Right cardiac atrium (tissue), 5 donors: ENCODE measurements around the gene ANO1. TPM values are rescaled to one million over a fixed set of nuclear protein-coding genes. Genes with fewer than 3 reads are reported as not detected.

Experiments used
- ATAC-seq, 2 donors: fragments of 200-7000 bp; cut with Tn5 transposase; one replicate each; pipeline versions ENCODE4 v1.8.0 to v1.9.1; 2020; ENCODE audit warnings: moderate library complexity in 2 of 2, mild to moderate bottlenecking in 1 of 2
- DNase-seq, 3 donors: peaks; one replicate each; pipeline ENCODE4 v3.0.0-alpha.2; 2020
- H3K27ac ChIP-seq: one replicate; pipeline ENCODE4 v1.5.1; 2013; ENCODE audit warnings: mild to moderate bottlenecking, low read length, control low read depth, moderate library complexity
- H3K27me3 ChIP-seq: one replicate; pipeline ENCODE4 v1.6.1; 2013; ENCODE audit not compliant: control insufficient read depth, insufficient read depth
- H3K4me1 ChIP-seq: one replicate; pipeline ENCODE4 v1.6.1; 2013; ENCODE audit warnings: low read length; ENCODE audit not compliant: control insufficient read depth, insufficient read depth
- H3K4me3 ChIP-seq: one replicate; pipeline ENCODE4 v1.5.1; 2013; ENCODE audit warnings: low read length, control low read depth
- H3K9me3 ChIP-seq: one replicate; pipeline ENCODE4 v1.6.1; 2013; ENCODE audit warnings: low read length; ENCODE audit not compliant: control insufficient read depth
- WGBS: extraction: QIAGEN DNeasy Blood & Tissue Kit; methylation state at CpG from one replicate; pipeline ENCODE4 v1.1.7; 2013; 5-methylcytosine and 5-hydroxymethylcytosine counted together
- intact Hi-C, 4 donors: fragments of 100-400 bp; cut with DNase I; formaldehyde crosslinking; loops; one replicate each; pipeline versions ENCODE4 v1.11.0 to v1.14.0; 2022 to 2023
- polyA plus RNA-seq: library from polyadenylated mRNA; stranded (reverse); fragments of 200-250 nt; gene quantifications from one replicate; pipeline ENCODE4 v1.2.3, GENCODE V29; 2013
- total RNA-seq, 4 donors: library from RNA; stranded (reverse); fragmentation: NEBNext Ultra II Directional; extraction: Animal tissue kit (Norgen Biotek cat#: 25700); gene quantifications; one replicate each; pipeline ENCODE4 v1.2.1, GENCODE V29; 2021
- donor health status: healthy with polysubstance abuse.
- donor health status: DM: no; HTN: yes; CAD: no.
- donor health status: DM: no; HTN: no; CAD: no.
- donor health status: DM: no; HTN: yes; CAD: no; lungs with severe emphysema.
- donor health status: DM: yes; HTN: yes; CAD: no.

Gene ANO1
- total and polyA plus RNA-seq, 5 donors: 6.8 to 18.2 (median 8.8) TPM

GRCh38 chr11:70118642-70119041 lies 40.5 kb downstream of the ANO1 start:
- H3K27me3 ChIP-seq: no peaks in the 10 kb centered on the region
- intact Hi-C loops: no loop called here
- no peak for ATAC-seq
- DNase-seq: no peak
- no peaks in the 10 kb centered on the region for H3K9me3 ChIP-seq
- H3K4me3 ChIP-seq: no peak overlapping the region
- WGBS: 96% methylated on average over 1 of the region's 1 CpG
- no peaks in the 10 kb centered on the region for H3K4me1 ChIP-seq
- H3K27ac ChIP-seq: no peak overlapping the region

- DNase-seq: no peak
- Histone ChIP-seq H3K4me3 (no peak overlapping the region), H3K4me1 (no peaks in the 10 kb centered on the region), H3K27ac (no peak overlapping the region), H3K27me3 (no peaks in the 10 kb centered on the region), H3K9me3 (no peaks in the 10 kb centered on the region)
- intact Hi-C loops: no loop called here
- ATAC-seq: no peak
- over 99% methylated on average over 2 of the region's 2 CpGs for WGBS
Measured at GRCh38 chr11:70119502-70119901, 41.4 kb downstream of the ANO1 start.

- Histone ChIP-seq H3K4me1 (no peaks in the 10 kb centered on the region), H3K9me3 (no peaks in the 10 kb centered on the region), H3K4me3 (no peak overlapping the region), H3K27me3 (no peaks in the 10 kb centered on the region), H3K27ac (no peak overlapping the region)
- 70% methylated on average over 11 of the region's 11 CpGs for WGBS
- DNase-seq (peak in 2 of 3 donors; percentile 32 to 33), ATAC-seq (no peak)
- intact Hi-C loops: no loop called here
Measured at GRCh38 chr11:70120674-70121073, 42.6 kb downstream of the ANO1 start.

- intact Hi-C loops: no loop called here
- DNase-seq: no peak
- no peaks in the 10 kb centered on the region for H3K9me3 ChIP-seq
- H3K27me3 ChIP-seq: no peaks in the 10 kb centered on the region
- no peak for ATAC-seq
- H3K4me3 ChIP-seq: no peak overlapping the region
- 74% methylated on average over 14 of the region's 14 CpGs for WGBS
- H3K27ac ChIP-seq: no peak overlapping the region
- H3K4me1 ChIP-seq: no peaks in the 10 kb centered on the region
Measured at GRCh38 chr11:70122490-70123198, 44.5 kb downstream of the ANO1 start.

DNA sequence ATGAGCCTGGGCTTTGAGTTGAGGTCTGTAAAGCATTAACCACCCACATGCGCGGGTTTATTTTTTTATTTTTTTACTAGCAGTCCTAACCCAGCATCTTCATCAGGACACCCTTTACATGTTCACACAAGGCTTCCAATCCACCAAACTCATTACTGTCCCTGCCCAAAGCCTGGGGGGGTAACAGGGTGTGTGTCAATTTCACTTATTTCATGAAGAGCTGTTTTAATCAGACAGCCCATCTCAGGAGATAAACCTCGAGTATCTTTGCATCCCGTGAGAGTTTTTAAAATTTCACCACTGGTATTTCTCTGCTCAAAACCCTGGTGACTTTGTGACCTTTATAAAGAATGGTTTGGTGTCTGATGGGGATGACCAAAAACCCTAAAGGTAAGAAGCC lies 45.6 kb downstream of the ANO1 start:
- Histone ChIP-seq H3K4me1 (peaks cover under 1% of the 10 kb centered on the region), H3K9me3 (no peaks in the 10 kb centered on the region), H3K27me3 (no peaks in the 10 kb centered on the region), H3K4me3 (no peak overlapping the region), H3K27ac (no peak overlapping the region)
- ATAC-seq (no peak), DNase-seq (no peak)
- intact Hi-C loops: no loop called here
- 78% methylated on average over 4 of the region's 4 CpGs for WGBS

- Histone ChIP-seq H3K27ac (no peak overlapping the region), H3K27me3 (no peaks in the 10 kb centered on the region), H3K9me3 (no peaks in the 10 kb centered on the region), H3K4me1 (peaks cover 2% of the 10 kb centered on the region), H3K4me3 (no peak overlapping the region)
- peak in 2 of 3 donors; percentile 25 to 46 for DNase-seq
- intact Hi-C loops: no loop called here
- ATAC-seq: no peak
- 77% methylated on average over 21 of the region's 21 CpGs for WGBS
Measured at GRCh38 chr11:70124321-70125000, 46.3 kb downstream of the ANO1 start.

DNA sequence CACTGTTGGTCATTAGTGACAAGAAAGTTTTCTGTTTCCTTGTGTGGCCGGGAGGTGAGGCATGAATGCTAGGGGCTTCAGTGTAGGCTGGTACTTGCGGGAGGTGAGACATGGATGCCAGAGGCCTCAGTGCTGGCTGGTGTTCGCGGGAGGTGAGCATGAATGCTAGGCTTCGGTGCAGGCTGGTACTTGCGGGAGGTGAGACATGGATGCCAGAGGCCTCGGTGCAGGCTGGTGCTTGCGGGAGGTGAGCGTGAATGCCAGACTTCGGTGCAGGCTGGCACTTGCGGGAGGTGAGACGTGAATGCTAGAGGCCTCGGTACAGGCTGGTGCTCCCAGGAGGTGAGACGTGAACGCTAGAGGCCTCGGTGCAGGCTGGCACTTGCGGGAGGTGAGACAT lies 48.4 kb downstream of the ANO1 start:
- no peak overlapping the region for H3K27ac ChIP-seq
- DNase-seq (peak in 2 of 3 donors; percentile 13 to 14), ATAC-seq (no peak)
- intact Hi-C loops: no loop called here
- peaks cover 2% of the 10 kb centered on the region for H3K4me1 ChIP-seq
- WGBS: 91% methylated on average over 17 of the region's 17 CpGs
- H3K27me3 ChIP-seq: no peaks in the 10 kb centered on the region
- H3K9me3 ChIP-seq: no peaks in the 10 kb centered on the region
- H3K4me3 ChIP-seq: no peak overlapping the region

DNA sequence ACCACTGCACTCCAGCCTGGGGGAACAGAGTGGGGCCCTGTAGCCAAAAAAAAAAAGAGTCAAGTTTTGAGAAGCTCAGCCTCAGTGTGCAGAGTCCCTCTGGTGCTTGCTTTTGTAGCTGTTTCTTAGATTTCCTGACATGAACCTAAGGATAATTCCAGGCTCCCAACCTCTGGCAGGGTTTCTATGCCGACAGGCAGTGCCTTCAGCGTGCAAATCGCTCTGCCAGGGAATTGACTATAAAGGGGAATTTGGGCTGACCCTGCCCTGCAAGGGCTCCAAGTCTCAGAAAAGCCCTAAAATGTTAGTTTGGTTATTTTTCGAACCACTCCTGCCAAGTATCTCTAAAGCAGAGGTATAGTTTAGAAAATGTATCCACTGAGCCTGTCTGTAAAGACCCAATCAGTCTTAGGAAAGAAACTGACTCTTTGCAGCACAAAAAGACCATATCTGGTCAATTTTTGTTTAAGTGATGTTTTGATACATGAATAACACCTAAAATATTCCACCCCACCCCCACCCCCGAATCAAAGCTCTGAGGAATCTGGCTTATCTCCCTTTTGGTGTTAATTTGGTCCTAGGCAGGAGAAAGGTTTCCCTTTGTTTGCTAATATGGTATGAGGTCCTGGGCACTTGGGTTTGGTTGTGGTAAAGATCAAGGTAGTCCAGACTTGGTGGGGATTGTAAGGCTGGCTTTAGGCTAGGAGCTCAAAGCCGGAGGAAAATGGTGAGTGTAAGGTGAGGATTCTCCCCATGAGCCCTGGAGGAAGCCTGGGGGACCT lies 49.7 kb downstream of the ANO1 start:
- Histone ChIP-seq H3K27ac (no peak overlapping the region), H3K4me1 (peaks cover 2% of the 10 kb centered on the region), H3K4me3 (no peak overlapping the region), H3K9me3 (no peaks in the 10 kb centered on the region), H3K27me3 (no peaks in the 10 kb centered on the region)
- 71% methylated on average over 6 of the region's 6 CpGs for WGBS
- DNase-seq: peak in 1 of 3 donors; percentile 24
- intact Hi-C loops: no loop called here
- no peak for ATAC-seq

DNA sequence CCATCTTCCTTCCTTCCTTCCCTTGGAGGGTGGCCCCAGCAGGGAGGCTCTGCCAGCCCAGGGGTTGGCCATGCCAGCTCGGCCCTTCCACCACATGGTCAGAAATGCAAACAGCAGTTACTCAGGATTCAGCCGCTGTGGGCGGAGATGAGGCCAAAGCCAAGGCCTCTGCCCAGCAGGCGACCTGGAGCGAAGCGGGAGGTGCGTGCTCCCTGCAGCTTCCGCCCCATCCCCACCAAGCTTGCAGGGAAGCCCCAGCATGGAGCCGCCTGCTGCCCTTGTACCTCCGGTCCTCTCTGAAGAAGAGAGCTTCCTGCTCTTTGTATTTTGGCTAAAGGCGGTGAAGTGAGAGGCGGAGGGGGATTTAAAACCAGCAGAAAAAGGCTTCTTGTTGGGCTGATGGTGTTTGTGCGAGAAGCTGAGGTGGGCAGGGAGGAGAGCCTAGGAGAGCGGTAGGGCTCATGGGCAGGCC lies 50.4 kb downstream of the ANO1 start:
- ATAC-seq: peak in 1 of 2 donors; percentile 15
- 86% methylated on average over 14 of the region's 14 CpGs for WGBS
- peak in 1 of 3 donors; percentile 33 for DNase-seq
- Histone ChIP-seq H3K4me3 (no peak overlapping the region), H3K9me3 (no peaks in the 10 kb centered on the region), H3K27me3 (no peaks in the 10 kb centered on the region), H3K27ac (no peak overlapping the region), H3K4me1 (peaks cover 2% of the 10 kb centered on the region)
- intact Hi-C loops: no loop called here

- WGBS: 60% methylated on average over 17 of the region's 17 CpGs
- Histone ChIP-seq H3K27ac (no peak overlapping the region), H3K4me1 (peaks cover 2% of the 10 kb centered on the region), H3K27me3 (no peaks in the 10 kb centered on the region), H3K4me3 (no peak overlapping the region), H3K9me3 (no peaks in the 10 kb centered on the region)
- intact Hi-C loops: no loop called here
- ATAC-seq: no peak
- DNase-seq: peak in 2 of 3 donors; percentile 11 to 53
Measured at GRCh38 chr11:70129051-70129592, 51.0 kb downstream of the ANO1 start.

GRCh38 chr11:70130636-70131035 lies 52.5 kb downstream of the ANO1 start:
- DNase-seq (no peak), ATAC-seq (no peak)
- H3K4me1 ChIP-seq: peaks cover 2% of the 10 kb centered on the region
- H3K9me3 ChIP-seq: no peaks in the 10 kb centered on the region
- H3K4me3 ChIP-seq: no peak overlapping the region
- H3K27me3 ChIP-seq: no peaks in the 10 kb centered on the region
- intact Hi-C loops: no loop called here
- no peak overlapping the region for H3K27ac ChIP-seq
- WGBS: 93% methylated on average over 14 of the region's 14 CpGs
